A673 (cell line): ENCODE results near the gene RPL36A.

Experiments
- EZH2 ChIP-seq: fragments of 200-600 bp; sonication (generic); IDR thresholded peaks from 2 replicates; pipeline ENCODE4 v1.6.1; 2017; ENCODE audit warnings: borderline replicate concordance, low read depth, mild to moderate bottlenecking, mixed read lengths, antibody characterized with exemption, low read length; ENCODE audit not compliant: poor library complexity, severe bottlenecking
- TF ChIP-seq, protein P1 (sequence below): fragments of 300-800, 200-600 bp; sonication (generic); conservative IDR thresholded peaks from 2 replicates; pipeline ENCODE4 v1.5.1; 2017; ENCODE audit warnings: low read depth, mild to moderate bottlenecking, antibody characterized with exemption, low read length, moderate library complexity, mixed read lengths

DNA sequence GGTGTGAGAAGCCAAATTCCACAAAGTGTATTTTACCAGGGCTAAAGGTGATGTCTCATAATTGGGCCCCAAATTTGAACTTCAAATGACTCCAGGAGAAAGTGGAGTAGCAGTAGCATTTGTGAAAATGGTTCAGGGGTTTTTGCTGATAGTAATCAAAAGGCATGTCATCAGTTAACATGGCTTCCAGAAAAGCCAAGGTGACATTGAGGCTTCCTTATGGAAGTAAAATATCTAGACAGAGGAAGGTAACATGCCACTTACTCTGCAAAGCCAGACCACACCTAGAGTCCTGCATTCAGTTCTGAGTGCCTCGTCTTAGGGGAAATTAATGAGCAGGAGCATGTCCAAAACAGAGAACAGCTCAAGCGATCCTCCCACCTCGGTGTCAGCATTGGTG is 2.2 kb upstream of the RPL36A start:
- TF ChIP-seq, protein P1, sequence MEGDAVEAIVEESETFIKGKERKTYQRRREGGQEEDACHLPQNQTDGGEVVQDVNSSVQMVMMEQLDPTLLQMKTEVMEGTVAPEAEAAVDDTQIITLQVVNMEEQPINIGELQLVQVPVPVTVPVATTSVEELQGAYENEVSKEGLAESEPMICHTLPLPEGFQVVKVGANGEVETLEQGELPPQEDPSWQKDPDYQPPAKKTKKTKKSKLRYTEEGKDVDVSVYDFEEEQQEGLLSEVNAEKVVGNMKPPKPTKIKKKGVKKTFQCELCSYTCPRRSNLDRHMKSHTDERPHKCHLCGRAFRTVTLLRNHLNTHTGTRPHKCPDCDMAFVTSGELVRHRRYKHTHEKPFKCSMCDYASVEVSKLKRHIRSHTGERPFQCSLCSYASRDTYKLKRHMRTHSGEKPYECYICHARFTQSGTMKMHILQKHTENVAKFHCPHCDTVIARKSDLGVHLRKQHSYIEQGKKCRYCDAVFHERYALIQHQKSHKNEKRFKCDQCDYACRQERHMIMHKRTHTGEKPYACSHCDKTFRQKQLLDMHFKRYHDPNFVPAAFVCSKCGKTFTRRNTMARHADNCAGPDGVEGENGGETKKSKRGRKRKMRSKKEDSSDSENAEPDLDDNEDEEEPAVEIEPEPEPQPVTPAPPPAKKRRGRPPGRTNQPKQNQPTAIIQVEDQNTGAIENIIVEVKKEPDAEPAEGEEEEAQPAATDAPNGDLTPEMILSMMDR, result no peak
- TF ChIP-seq EZH2, result no peak
